K562 (cell line): ENCODE measurements around the gene TMEM87A. TPM values are rescaled to one million over a fixed set of nuclear protein-coding genes. Genes with fewer than 3 reads are reported as not detected.

ENCODE experiments used
- CBX1 ChIP-seq: sonication (generic); IDR thresholded peaks from 2 replicates; pipeline ENCODE4 v1.6.1; 2016; ENCODE audit warnings: antibody characterized with exemption, low read depth, mild to moderate bottlenecking
- CSDE1 ChIP-seq, 2 experiments: fragments of 450-650 bp; IDR thresholded peaks; 2 replicates each; pipeline ENCODE4 v1.6.1; 2016; ENCODE audit warnings: mild to moderate bottlenecking in 1 of 2
- GTF2E2 ChIP-seq: fragments of 200-800 bp; sonication (Bioruptor generic); IDR thresholded peaks from 2 replicates; pipeline ENCODE4 v1.6.1; 2016; ENCODE audit warnings: missing genetic modification characterization, missing compliant biosample characterization
- HDAC2 ChIP-seq: fragments of 450-650 bp; IDR thresholded peaks from 2 replicates; pipeline ENCODE4 v1.6.1; 2016; ENCODE audit warnings: mild to moderate bottlenecking
- IRF2 ChIP-seq: sonication (generic); formaldehyde crosslinking; IDR thresholded peaks from 2 replicates; pipeline ENCODE4 v1.8.1; 2022; ENCODE audit warnings: mild to moderate bottlenecking, missing genetic modification reagents
- MYBL2 ChIP-seq, 2 experiments: fragments of 450-650 bp in 1 of 2; sonication (generic) in 1 of 2; formaldehyde crosslinking in 1 of 2; IDR thresholded peaks; 2 replicates each; pipeline versions ENCODE4 v1.6.1 to v1.8.1; 2017 to 2022; ENCODE audit warnings: borderline replicate concordance in 1 of 2, inconsistent platforms in 1 of 2, low read depth in 1 of 2, mild to moderate bottlenecking in 1 of 2, missing genetic modification reagents in 1 of 2, moderate library complexity in 1 of 2
- NFIC ChIP-seq: fragments of 450-650 bp; IDR thresholded peaks from 2 replicates; pipeline ENCODE4 v1.6.1; 2017; ENCODE audit warnings: mild to moderate bottlenecking, inconsistent platforms
- OTX1 ChIP-seq: fragments of 450-650 bp; formaldehyde crosslinking; IDR thresholded peaks from 2 replicates; pipeline ENCODE4 v1.4.0; 2022; ENCODE audit warnings: mild to moderate bottlenecking
- PCBP1 ChIP-seq: fragments of 200-400 bp; formaldehyde crosslinking; IDR thresholded peaks from 2 replicates; pipeline ENCODE4 v1.6.1; 2018; ENCODE audit warnings: mild to moderate bottlenecking, low read depth, low read length; ENCODE audit not compliant: poor library complexity, severe bottlenecking
- PML ChIP-seq: IDR thresholded peaks from 2 replicates; pipeline ENCODE4 v1.6.1; 2012; ENCODE audit warnings: low read length, inconsistent platforms
- PURB ChIP-seq: sonication (generic); formaldehyde crosslinking; IDR thresholded peaks from 2 replicates; pipeline ENCODE4 v1.9.0; 2021; ENCODE audit warnings: low read depth, mild to moderate bottlenecking, missing genetic modification reagents
- RBM22 ChIP-seq: fragments of 200-400 bp; formaldehyde crosslinking; IDR thresholded peaks from 2 replicates; pipeline ENCODE4 v1.6.1; 2018; ENCODE audit warnings: low read length, low read depth; ENCODE audit not compliant: poor library complexity, severe bottlenecking
- SAFB ChIP-seq: fragments of 200-400 bp; formaldehyde crosslinking; IDR thresholded peaks from 2 replicates; pipeline ENCODE4 v1.6.1; 2017; ENCODE audit warnings: low read depth, low read length, borderline replicate concordance
- SMARCE1 ChIP-seq: fragments of 450-650 bp; IDR thresholded peaks from 2 replicates; pipeline ENCODE4 v1.7.1; 2016; ENCODE audit warnings: mild to moderate bottlenecking
- TFAP4 ChIP-seq: sonication (generic); formaldehyde crosslinking; IDR thresholded peaks from 2 replicates; pipeline ENCODE4 v1.8.0; 2022; ENCODE audit warnings: missing genetic modification reagents, mild to moderate bottlenecking, moderate library complexity, borderline replicate concordance
- THAP12 ChIP-seq: fragments of 250-450 bp; sonication (Bioruptor Pico); IDR thresholded peaks from 2 replicates; pipeline ENCODE4 v1.9.0; 2021; ENCODE audit warnings: mild to moderate bottlenecking, inconsistent platforms
- TRIM24 ChIP-seq, 2 experiments: fragments of 450-650 bp; IDR thresholded peaks; 2 replicates each; pipeline ENCODE4 v1.6.1; 2016
- WHSC1 ChIP-seq: IDR thresholded peaks from one replicate; pipeline ENCODE4 v1.6.1; 2012; ENCODE audit warnings: low read length, control low read depth, inconsistent platforms
- ZFP91 ChIP-seq: sonication (generic); formaldehyde crosslinking; IDR thresholded peaks from 2 replicates; pipeline ENCODE4 v1.8.0; 2022; ENCODE audit warnings: mild to moderate bottlenecking, missing genetic modification reagents
- ZNF282 ChIP-seq: sonication (generic); formaldehyde crosslinking; IDR thresholded peaks from 2 replicates; pipeline ENCODE4 v1.8.1; 2023; ENCODE audit warnings: missing genetic modification reagents
- ZNF75A ChIP-seq: fragments of 450-650 bp; formaldehyde crosslinking; IDR thresholded peaks from 2 replicates; pipeline ENCODE4 v1.4.0; 2020; ENCODE audit warnings: mild to moderate bottlenecking
- polyA plus RNA-seq, 8 experiments: library from polyadenylated mRNA; depleted of rRNA in 4 of 8; stranded (reverse) in 5 of 8; unstranded in 3 of 8; fragments of >200 nt; fragmentation: Nextera tagmentation in 2 of 8; fragmentation: Illumina TruSeq in 1 of 8; extraction: Ambion mirVana in 2 of 8; extraction: Trizol in 1 of 8; gene quantifications; 2 replicates each; pipeline versions ENCODE4 v1.2.1 to v1.2.3, GENCODE V29; 2011 to 2014; ENCODE audit warnings: inconsistent platforms in 1 of 8, missing spikeins in 1 of 8
- total RNA-seq, 7 experiments: library from RNA; depleted of rRNA in 6 of 7; stranded (reverse); fragments of >200 nt in 6 of 7; fragmentation: Illumina TruSeq in 2 of 7; extraction: Trizol in 2 of 7; gene quantifications; 2 replicates each; pipeline versions ENCODE4 v1.2.1 to v1.2.3, GENCODE V29; 2011 to 2021; ENCODE audit warnings: low replicate concordance in 1 of 7
- TF ChIP-seq, protein P1 (sequence below): fragments of 250-450 bp; sonication (Bioruptor Pico); IDR thresholded peaks from 2 replicates; pipeline ENCODE4 v1.4.0; 2020; ENCODE audit warnings: mild to moderate bottlenecking, moderate library complexity

Gene TMEM87A
- total and polyA plus RNA-seq, 9 of the 15 experiments (the other 6 are each of a cell fraction or from before 2014, with no cell fraction given): 16.6 to 43.3 (median 29.6) TPM

GRCh38 chr15:42272939-42273899 lies at the start of gene TMEM87A, which contains the start of gene GANC (continued):
- TF ChIP-seq IRF2 (CRISPR knock-in tag) (no peak), RBM22 (no peak), NFIC (0 out of 2 replicates have a peak, but pooled peaks have one; percentile 60), CBX1 (peak; percentile 71; the same call in 1 of the 2 replicates), GTF2E2 (tag) (peak; percentile 98), ZNF282 (CRISPR knock-in tag) (no peak), TRIM24 (IDR thresholded peaks at IDR 0.05) (peak in 1 of 2 experiments; percentile 80; a peak in 1 of 4 replicates), PURB (CRISPR knock-in tag) (no peak), SAFB (no peak), OTX1 (peak; percentile 90), HDAC2 (peak; percentile 96), ZFP91 (CRISPR knock-in tag) (no peak), WHSC1 (no peak), MYBL2 (IDR thresholded peaks at IDR 0.05; ENCODE audit: low read depth) (no peak; the same call in 1 of the 2 replicates), MYBL2 (CRISPR knock-in tag; IDR thresholded peaks at IDR 0.05; ENCODE audit: borderline replicate concordance) (no peak), TFAP4 (peak; percentile 96), ZNF75A (CRISPR knock-in tag) (no peak), CSDE1 (IDR thresholded peaks at IDR 0.05) (0 out of 4 replicates have a peak, but pooled peaks of 1 of the 2 experiments have one; percentile 43), PCBP1 (no peak), SMARCE1 (no peak), PML (peak; percentile 84), THAP12 (CRISPR knock-in tag) (no peak)
- TF ChIP-seq, protein P1, sequence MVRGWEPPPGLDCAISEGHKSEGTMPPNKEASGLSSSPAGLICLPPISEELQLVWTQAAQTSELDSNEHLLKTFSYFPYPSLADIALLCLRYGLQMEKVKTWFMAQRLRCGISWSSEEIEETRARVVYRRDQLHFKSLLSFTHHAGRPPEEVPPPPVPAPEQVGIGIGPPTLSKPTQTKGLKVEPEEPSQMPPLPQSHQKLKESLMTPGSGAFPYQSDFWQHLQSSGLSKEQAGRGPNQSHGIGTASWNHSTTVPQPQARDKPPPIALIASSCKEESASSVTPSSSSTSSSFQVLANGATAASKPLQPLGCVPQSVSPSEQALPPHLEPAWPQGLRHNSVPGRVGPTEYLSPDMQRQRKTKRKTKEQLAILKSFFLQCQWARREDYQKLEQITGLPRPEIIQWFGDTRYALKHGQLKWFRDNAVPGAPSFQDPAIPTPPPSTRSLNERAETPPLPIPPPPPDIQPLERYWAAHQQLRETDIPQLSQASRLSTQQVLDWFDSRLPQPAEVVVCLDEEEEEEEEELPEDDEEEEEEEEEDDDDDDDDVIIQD: no peak
